NCI-H226 (cell line): ENCODE measurements around the gene RPS13.
"Not testable (repeated sequence)": the region's sequence is repeated elsewhere in the genome, so short reads cannot be mapped to it uniquely, and the experiment has no call there.

Source experiments
- DNase-seq: peaks from one replicate; pipeline ENCODE4 v3.0.0-alpha.2; 2015

RPS13 gene

GRCh38 chr11:17034027-17034426, 43.4 kb downstream of the RPS13 start:
- DNase-seq = not testable (repeated sequence)

- no peak for DNase-seq
Measured at GRCh38 chr11:17026487-17027082, 50.9 kb downstream of the RPS13 start.

GRCh38 chr11:17024924-17025323, 52.5 kb downstream of the RPS13 start:
- no peak for DNase-seq
